ENCODE results near the gene STAG3.

DNA sequence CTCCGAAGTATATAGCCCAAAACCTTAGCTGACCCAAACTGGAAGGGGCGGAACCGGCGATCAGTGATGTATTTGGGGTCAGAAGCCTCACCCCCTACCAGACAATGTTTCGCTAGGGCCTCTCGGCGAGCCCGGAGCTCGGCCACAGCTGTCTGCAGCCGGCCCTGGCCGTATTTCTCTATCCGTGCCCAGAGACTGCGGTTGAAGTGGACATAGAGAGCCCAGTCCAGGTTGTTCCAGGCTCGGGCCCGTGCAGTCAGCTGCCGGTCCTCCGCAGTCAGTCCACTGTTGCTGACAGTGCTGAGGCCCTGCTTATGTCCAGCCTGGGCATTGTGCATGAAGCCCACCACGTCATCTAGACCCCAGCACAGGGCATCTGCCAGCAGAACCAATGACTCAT, 17.7 kb upstream of the STAG3 start:
- no peak for TF ChIP-seq EZH2phosphoT487 (IDR thresholded peaks at IDR 0.05; ENCODE audit: borderline replicate concordance)
- TF ChIP-seq, protein P1, sequence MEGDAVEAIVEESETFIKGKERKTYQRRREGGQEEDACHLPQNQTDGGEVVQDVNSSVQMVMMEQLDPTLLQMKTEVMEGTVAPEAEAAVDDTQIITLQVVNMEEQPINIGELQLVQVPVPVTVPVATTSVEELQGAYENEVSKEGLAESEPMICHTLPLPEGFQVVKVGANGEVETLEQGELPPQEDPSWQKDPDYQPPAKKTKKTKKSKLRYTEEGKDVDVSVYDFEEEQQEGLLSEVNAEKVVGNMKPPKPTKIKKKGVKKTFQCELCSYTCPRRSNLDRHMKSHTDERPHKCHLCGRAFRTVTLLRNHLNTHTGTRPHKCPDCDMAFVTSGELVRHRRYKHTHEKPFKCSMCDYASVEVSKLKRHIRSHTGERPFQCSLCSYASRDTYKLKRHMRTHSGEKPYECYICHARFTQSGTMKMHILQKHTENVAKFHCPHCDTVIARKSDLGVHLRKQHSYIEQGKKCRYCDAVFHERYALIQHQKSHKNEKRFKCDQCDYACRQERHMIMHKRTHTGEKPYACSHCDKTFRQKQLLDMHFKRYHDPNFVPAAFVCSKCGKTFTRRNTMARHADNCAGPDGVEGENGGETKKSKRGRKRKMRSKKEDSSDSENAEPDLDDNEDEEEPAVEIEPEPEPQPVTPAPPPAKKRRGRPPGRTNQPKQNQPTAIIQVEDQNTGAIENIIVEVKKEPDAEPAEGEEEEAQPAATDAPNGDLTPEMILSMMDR (conservative IDR thresholded peaks at IDR 0.05; ENCODE audit: low read length), result no peak
